HepG2 (cell line): ENCODE results near the gene FMNL2. TPM values are rescaled to one million over a fixed set of nuclear protein-coding genes. Genes with fewer than 3 reads are reported as not detected.
A peak's percentile ranks its signal among the peaks of the same experiment; 100 is the strongest.

Experiments
- DMAP1 ChIP-seq: IDR thresholded peaks from 2 replicates; pipeline ENCODE4 v1.6.1; 2016
- DNMT1 ChIP-seq: sonication (generic); formaldehyde crosslinking; IDR thresholded peaks from 2 replicates; pipeline ENCODE4 v1.5.1; 2020; ENCODE audit warnings: mild to moderate bottlenecking, missing genetic modification reagents
- ERF ChIP-seq: IDR thresholded peaks from 2 replicates; pipeline ENCODE4 v1.6.1; 2018; ENCODE audit warnings: missing biosample characterization, missing genetic modification reagents
- EZH2 ChIP-seq: conservative IDR thresholded peaks from 2 replicates; pipeline ENCODE4 v1.6.1; 2012; ENCODE audit warnings: mild to moderate bottlenecking, low read depth, low read length, moderate library complexity
- FOXC1 ChIP-seq: sonication (generic); formaldehyde crosslinking; IDR thresholded peaks from 2 replicates; pipeline ENCODE4 v1.8.0; 2022; ENCODE audit warnings: mild to moderate bottlenecking, missing genetic modification reagents, borderline replicate concordance
- GPN1 ChIP-seq: sonication (generic); formaldehyde crosslinking; IDR thresholded peaks from 2 replicates; pipeline ENCODE4 v1.5.1; 2020; ENCODE audit warnings: missing genetic modification reagents, borderline replicate concordance
- GTF3A ChIP-seq: sonication (generic); formaldehyde crosslinking; conservative IDR thresholded peaks from 2 replicates; pipeline ENCODE4 v1.4.0; 2020; ENCODE audit warnings: mild to moderate bottlenecking, missing genetic modification reagents
- JUND ChIP-seq: sonication (generic); formaldehyde crosslinking; IDR thresholded peaks from 2 replicates; pipeline ENCODE4 v1.8.0; 2022; ENCODE audit warnings: mild to moderate bottlenecking, missing genetic modification reagents
- KDM2A ChIP-seq: sonication (generic); formaldehyde crosslinking; IDR thresholded peaks from 2 replicates; pipeline ENCODE4 v1.4.0; 2020; ENCODE audit warnings: low read depth, missing genetic modification reagents, borderline replicate concordance
- KLF6 ChIP-seq: IDR thresholded peaks from 2 replicates; pipeline ENCODE4 v1.8.0; 2016; ENCODE audit warnings: missing biosample characterization, missing genetic modification reagents
- NPAS2 ChIP-seq: sonication (generic); formaldehyde crosslinking; IDR thresholded peaks from 2 replicates; pipeline ENCODE4 v1.8.0; 2022; ENCODE audit warnings: mild to moderate bottlenecking, missing genetic modification reagents, borderline replicate concordance
- POLR2G ChIP-seq: fragments of 200-400 bp; formaldehyde crosslinking; IDR thresholded peaks from 2 replicates; pipeline ENCODE4 v1.6.1; 2018; ENCODE audit warnings: mild to moderate bottlenecking, low read depth, low read length, moderate library complexity
- RARG ChIP-seq: sonication (generic); formaldehyde crosslinking; IDR thresholded peaks from 2 replicates; pipeline ENCODE4 v1.4.0; 2020; ENCODE audit warnings: low read depth, mild to moderate bottlenecking, missing genetic modification reagents
- SAP130 ChIP-seq: IDR thresholded peaks from 2 replicates; pipeline ENCODE4 v1.6.1; 2016; ENCODE audit warnings: low read depth
- SRY ChIP-seq: sonication (generic); formaldehyde crosslinking; IDR thresholded peaks from 2 replicates; pipeline ENCODE4 v1.8.0; 2022; ENCODE audit warnings: mild to moderate bottlenecking, missing genetic modification reagents
- TCF7 ChIP-seq: sonication (generic); IDR thresholded peaks from 2 replicates; pipeline ENCODE4 v1.6.1; 2016; ENCODE audit warnings: antibody characterized with exemption, low read depth
- TRIM24 ChIP-seq: sonication (generic); formaldehyde crosslinking; IDR thresholded peaks from 2 replicates; pipeline ENCODE4 v1.8.0; 2022; ENCODE audit warnings: mild to moderate bottlenecking, missing genetic modification reagents
- ZFP90 ChIP-seq: sonication (generic); formaldehyde crosslinking; IDR thresholded peaks from 2 replicates; pipeline ENCODE4 v1.8.0; 2022; ENCODE audit warnings: missing genetic modification reagents, mild to moderate bottlenecking, inconsistent platforms, borderline replicate concordance
- ZFY ChIP-seq: sonication (generic); formaldehyde crosslinking; IDR thresholded peaks from 2 replicates; pipeline ENCODE4 v1.4.0; 2020; ENCODE audit warnings: missing genetic modification reagents
- ZNF382 ChIP-seq: sonication (generic); formaldehyde crosslinking; IDR thresholded peaks from 2 replicates; pipeline ENCODE4 v1.5.0; 2020; ENCODE audit warnings: missing genetic modification reagents, mild to moderate bottlenecking, borderline replicate concordance
- ZNF460 ChIP-seq: sonication (generic); formaldehyde crosslinking; IDR thresholded peaks from 2 replicates; pipeline ENCODE4 v1.5.1; 2020; ENCODE audit warnings: missing genetic modification reagents, mild to moderate bottlenecking, borderline replicate concordance
- ZNF562 ChIP-seq: sonication (generic); formaldehyde crosslinking; IDR thresholded peaks from 2 replicates; pipeline ENCODE4 v1.8.0; 2022; ENCODE audit warnings: missing genetic modification reagents, borderline replicate concordance
- ZNF598 ChIP-seq: sonication (generic); formaldehyde crosslinking; IDR thresholded peaks from 2 replicates; pipeline ENCODE4 v1.5.1; 2020; ENCODE audit warnings: mild to moderate bottlenecking, missing genetic modification reagents, borderline replicate concordance
- ZNF616 ChIP-seq: sonication (generic); formaldehyde crosslinking; IDR thresholded peaks from 2 replicates; pipeline ENCODE4 v1.5.0; 2020; ENCODE audit warnings: low read depth, mild to moderate bottlenecking, missing genetic modification reagents
- ZNF724P ChIP-seq: sonication (generic); formaldehyde crosslinking; IDR thresholded peaks from 2 replicates; pipeline ENCODE4 v1.8.0; 2022; ENCODE audit warnings: missing genetic modification reagents, borderline replicate concordance
- polyA plus RNA-seq, 8 experiments: library from polyadenylated mRNA; depleted of rRNA in 3 of 8; stranded (reverse) in 7 of 8; unstranded in 1 of 8; fragments of >200 nt; fragmentation: Illumina TruSeq in 4 of 8; extraction: Trizol in 4 of 8; gene quantifications; 2 replicates each; pipeline versions ENCODE4 v1.2.1 to v1.2.3, GENCODE V29; 2011 to 2016; ENCODE audit warnings: low read depth in 4 of 8, missing spikeins in 1 of 8, mixed read lengths in 1 of 8; ENCODE audit not compliant: insufficient read depth in 1 of 8
- total RNA-seq, 5 experiments: library from RNA; depleted of rRNA; stranded (reverse); fragments of >200 nt; fragmentation: Illumina TruSeq; extraction: Trizol; gene quantifications; 2 replicates each; pipeline ENCODE4 v1.2.3, GENCODE V29; 2016; ENCODE audit warnings: low read depth in 1 of 5
- TF ChIP-seq, protein P1 (sequence below): sonication (generic); formaldehyde crosslinking; IDR thresholded peaks from 2 replicates; pipeline ENCODE4 v1.4.0; 2020; ENCODE audit warnings: missing genetic modification reagents, mild to moderate bottlenecking, borderline replicate concordance
- TF ChIP-seq, protein P2 (sequence below): sonication (generic); formaldehyde crosslinking; IDR thresholded peaks from 2 replicates; pipeline ENCODE4 v1.4.0; 2020; ENCODE audit warnings: mild to moderate bottlenecking, low read depth, missing genetic modification reagents
- TF ChIP-seq, protein P3 (sequence below): IDR thresholded peaks from 2 replicates; pipeline ENCODE4 v1.6.1; 2016

The FMNL2 gene
- total and polyA plus RNA-seq, 2 of the 13 experiments (the other 11 are each of a cell fraction or from before 2014, with no cell fraction given): 66.5 to 67.7 TPM

DNA sequence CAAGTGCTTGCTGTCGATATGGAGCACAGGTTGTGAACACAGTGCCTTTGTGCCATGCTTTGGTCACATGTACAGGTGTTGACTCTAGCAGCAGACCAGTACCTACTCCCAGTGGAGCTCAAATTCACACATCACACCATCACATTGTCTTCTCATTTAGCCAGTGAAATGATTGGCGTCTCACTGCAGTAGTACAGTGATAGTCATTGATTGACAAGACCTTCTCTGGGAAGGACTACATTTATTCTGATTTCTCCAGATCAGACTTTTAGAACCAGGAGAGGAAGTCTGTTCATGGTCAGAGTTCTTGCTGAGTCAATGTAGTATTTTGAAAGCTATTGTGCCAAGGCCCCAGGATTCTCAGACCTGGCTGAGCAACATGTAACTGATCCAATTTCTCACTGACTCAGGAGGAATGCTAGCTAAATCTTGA is 75.2 kb downstream of the FMNL2 start (continued):
- TF ChIP-seq JUND (CRISPR knock-in tag) (peak; percentile 61; the same call in 1 of the 2 replicates), FOXC1 (CRISPR knock-in tag) (peak; percentile 86; the same call in 1 of the 2 replicates), ZNF460 (CRISPR knock-in tag) (no peak), ZNF616 (CRISPR knock-in tag) (0 out of 2 replicates have a peak, but pooled peaks have one; percentile 55), ZNF724P (CRISPR knock-in tag) (peak; percentile 92; the same call in 1 of the 2 replicates), ZFY (CRISPR knock-in tag) (peak; percentile 27; the same call in 1 of the 2 replicates), ZNF598 (CRISPR knock-in tag) (0 out of 2 replicates have a peak, but pooled peaks have one; percentile 76), EZH2 (no peak), DMAP1 (CRISPR knock-in tag) (no peak), KDM2A (CRISPR knock-in tag) (peak; percentile 64; the same call in 1 of the 2 replicates), RARG (CRISPR knock-in tag) (0 out of 2 replicates have a peak, but pooled peaks have one; percentile 74), ZNF382 (CRISPR knock-in tag) (no peak), ERF (CRISPR knock-in tag) (peak; percentile 99), ZFP90 (CRISPR knock-in tag) (no peak), KLF6 (peak; percentile 96), TCF7 (peak; percentile 82), POLR2G (no peak), GPN1 (no peak), ZNF562 (CRISPR knock-in tag) (no peak), GTF3A (CRISPR knock-in tag) (no peak), SAP130 (CRISPR knock-in tag) (peak; percentile 98), TRIM24 (no peak), NPAS2 (CRISPR knock-in tag) (no peak), DNMT1 (no peak), SRY (CRISPR knock-in tag) (no peak)
- TF ChIP-seq, protein P1, sequence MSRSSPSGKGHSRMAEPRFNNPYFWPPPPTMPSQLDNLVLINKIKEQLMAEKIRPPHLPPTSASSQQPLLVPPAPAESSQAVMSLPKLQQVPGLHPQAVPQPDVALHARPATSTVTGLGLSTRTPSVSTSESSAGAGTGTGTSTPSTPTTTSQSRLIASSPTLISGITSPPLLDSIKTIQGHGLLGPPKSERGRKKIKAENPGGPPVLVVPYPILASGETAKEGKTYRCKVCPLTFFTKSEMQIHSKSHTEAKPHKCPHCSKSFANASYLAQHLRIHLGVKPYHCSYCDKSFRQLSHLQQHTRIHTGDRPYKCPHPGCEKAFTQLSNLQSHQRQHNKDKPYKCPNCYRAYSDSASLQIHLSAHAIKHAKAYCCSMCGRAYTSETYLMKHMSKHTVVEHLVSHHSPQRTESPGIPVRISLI (CRISPR knock-in tag): peak; percentile 55; the same call in 1 of the 2 replicates
- TF ChIP-seq, protein P2, sequence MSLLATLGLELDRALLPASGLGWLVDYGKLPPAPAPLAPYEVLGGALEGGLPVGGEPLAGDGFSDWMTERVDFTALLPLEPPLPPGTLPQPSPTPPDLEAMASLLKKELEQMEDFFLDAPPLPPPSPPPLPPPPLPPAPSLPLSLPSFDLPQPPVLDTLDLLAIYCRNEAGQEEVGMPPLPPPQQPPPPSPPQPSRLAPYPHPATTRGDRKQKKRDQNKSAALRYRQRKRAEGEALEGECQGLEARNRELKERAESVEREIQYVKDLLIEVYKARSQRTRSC (CRISPR knock-in tag): no peak
- TF ChIP-seq, protein P3, sequence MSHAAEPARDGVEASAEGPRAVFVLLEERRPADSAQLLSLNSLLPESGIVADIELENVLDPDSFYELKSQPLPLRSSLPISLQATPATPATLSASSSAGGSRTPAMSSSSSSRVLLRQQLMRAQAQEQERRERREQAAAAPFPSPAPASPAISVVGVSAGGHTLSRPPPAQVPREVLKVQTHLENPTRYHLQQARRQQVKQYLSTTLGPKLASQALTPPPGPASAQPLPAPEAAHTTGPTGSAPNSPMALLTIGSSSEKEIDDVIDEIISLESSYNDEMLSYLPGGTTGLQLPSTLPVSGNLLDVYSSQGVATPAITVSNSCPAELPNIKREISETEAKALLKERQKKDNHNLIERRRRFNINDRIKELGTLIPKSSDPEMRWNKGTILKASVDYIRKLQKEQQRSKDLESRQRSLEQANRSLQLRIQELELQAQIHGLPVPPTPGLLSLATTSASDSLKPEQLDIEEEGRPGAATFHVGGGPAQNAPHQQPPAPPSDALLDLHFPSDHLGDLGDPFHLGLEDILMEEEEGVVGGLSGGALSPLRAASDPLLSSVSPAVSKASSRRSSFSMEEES: peak; percentile 98
